Measurements from ENCODE around the gene ZCCHC24. TPM values are rescaled to one million over a fixed set of nuclear protein-coding genes. Genes with fewer than 3 reads are reported as not detected.

ZCCHC24 gene
- total and polyA plus RNA-seq, 2 of the 8 experiments (the other 6 are each of a cell fraction or from before 2014, with no cell fraction given): 3.9 to 6.9 TPM

DNA sequence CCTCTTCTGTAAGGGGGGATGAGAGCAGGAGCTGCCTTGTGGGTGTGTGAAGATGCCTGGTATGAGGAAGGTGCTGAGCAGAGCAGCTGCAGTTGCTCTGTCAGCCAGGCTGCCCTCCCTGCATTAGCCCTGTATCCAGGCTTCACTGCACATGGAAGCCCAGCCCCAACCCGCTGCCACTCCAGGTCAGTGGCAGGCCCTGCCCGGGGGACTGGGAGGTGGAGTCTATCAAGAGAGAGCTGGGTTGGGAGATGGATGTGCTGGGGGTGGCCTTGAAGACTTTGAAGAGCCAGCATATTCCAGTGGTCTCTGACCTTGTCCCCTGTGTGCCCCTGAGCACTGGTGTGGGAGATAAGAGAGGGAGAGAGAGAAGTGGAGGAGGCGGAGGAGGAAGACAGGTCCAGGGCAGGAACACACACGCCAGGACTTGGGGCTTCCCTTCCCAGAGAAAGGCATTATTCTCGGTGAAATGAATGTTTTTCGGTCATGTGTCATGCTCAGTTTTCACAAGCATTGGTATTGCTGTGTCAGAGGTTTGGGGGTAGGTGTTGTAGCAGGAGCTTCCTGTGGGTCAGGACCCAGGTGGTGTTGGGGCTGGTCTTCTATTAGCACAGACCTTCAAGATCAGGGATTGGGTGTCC, 95.5 kb downstream of the ZCCHC24 start:
- H2BK5ac ChIP-seq (ENCODE audit: low read depth, low read length): no peak overlapping the region
- H2BK15ac ChIP-seq (ENCODE audit: low read length): no peak overlapping the region
- peaks cover 26 to 55% (median 43%) of the 10 kb centered on the region in 4 experiments for H3K36me3 ChIP-seq (ENCODE audit: control insufficient read depth in 2 of 4, insufficient read depth in 4 of 4, low read length in 3 of 4)
- no peak overlapping the region for H3K4ac ChIP-seq (replicated peaks; ENCODE audit: insufficient read length, low read depth, low read length)
- no peak overlapping the region for H3K14ac ChIP-seq (ENCODE audit: insufficient read length)
- H3K27ac ChIP-seq (ENCODE audit: low read depth, low read length): no peak overlapping the region
- DNase-seq (ENCODE audit: low read depth in 1 of 2, low spot score in 2 of 2) (no peak), FAIRE-seq (no peak)
- H3K27me3 ChIP-seq (replicated peaks in 1 of 4; ENCODE audit: control insufficient read depth in 3 of 4, extremely low read depth in 1 of 4, insufficient read depth in 3 of 4, low read length in 3 of 4): no peaks in the 10 kb centered on the region
- peaks cover 12 to 19% of the 10 kb centered on the region in 2 experiments for H4K20me1 ChIP-seq (replicated peaks in 1 of 2; ENCODE audit: control insufficient read depth in 1 of 2, insufficient read depth in 2 of 2, low read length in 2 of 2)
- peaks cover 0 to 13% (median 6%) of the 10 kb centered on the region in 4 experiments; a peak in 6 of 7 replicates for H3K4me1 ChIP-seq (replicated peaks in 1 of 4; ENCODE audit: control insufficient read depth in 3 of 4, insufficient read depth in 4 of 4, low read length in 3 of 4)
- no peak overlapping the region for H2AFZ ChIP-seq (ENCODE audit: low read length)
- H2BK120ac ChIP-seq (replicated peaks; ENCODE audit: low read depth, low read length): no peak overlapping the region
- H2AK5ac ChIP-seq (ENCODE audit: low read depth, low read length): no peak overlapping the region
- H4K5ac ChIP-seq (ENCODE audit: insufficient read length, low read depth, low read length): no peak overlapping the region
- TF ChIP-seq ASH2L (IDR thresholded peaks at IDR 0.05; ENCODE audit: low read length) (no peak), SIRT6 (IDR thresholded peaks at IDR 0.05; ENCODE audit: low read length) (no peak)
- POLR2A ChIA-PET (ENCODE audit: partially characterized antibody): no interaction called here
- no peak overlapping the region for H3K4me3 ChIP-seq (ENCODE audit: extremely low read depth in 1 of 4, insufficient read depth in 2 of 4, low read depth in 3 of 4, low read length in 4 of 4)
- no peaks in the 10 kb centered on the region for H3K9me3 ChIP-seq (ENCODE audit: insufficient read depth in 2 of 2, low read depth in 1 of 2, low read length in 1 of 2)
- CTCF ChIA-PET (ENCODE audit: partially characterized antibody): interaction anchor here (1.2 to 5.2 kb wide), 2 partner anchors 51 to 138 kb away, joined by 3 to 18 read pairs; no protein-coding TSS in a partner anchor
- no peak overlapping the region for H3K18ac ChIP-seq (ENCODE audit: extremely low read depth, low read length)
- no peak overlapping the region for H2BK12ac ChIP-seq (ENCODE audit: low read depth, low read length)
- no peak overlapping the region for H2BK20ac ChIP-seq (ENCODE audit: low read length)
- no peak overlapping the region for H3K9ac ChIP-seq (replicated peaks in 1 of 4; ENCODE audit: extremely low read depth in 1 of 4, low read depth in 3 of 4, low read length in 3 of 4)
- no peak overlapping the region for H4K91ac ChIP-seq (replicated peaks; ENCODE audit: insufficient read length, low read length)
- WGBS, 2 experiments (ENCODE audit: extremely low coverage in 1 of 2, insufficient coverage in 1 of 2, insufficient read length in 1 of 2, insufficient replicate concordance in 2 of 2, low coverage in 1 of 2, low lambda C conversion rate in 2 of 2, missing lambda C conversion rate in 1 of 2): 90% methylated on average over 6 of the region's 6 CpGs; no CpG with 5 or more reads in 1 of the 2 experiments
- peaks cover 0 to 11% of the 10 kb centered on the region in 2 experiments; a peak in 1 of 4 replicates for H3K79me2 ChIP-seq (ENCODE audit: control insufficient read depth in 1 of 2, insufficient read depth in 2 of 2, low read length in 2 of 2)
- peaks cover 8% of the 10 kb centered on the region; the same call in 1 of the 2 replicates for H3K23me2 ChIP-seq (ENCODE audit: low read depth, low read length)
- no peak overlapping the region for H3K23ac ChIP-seq (ENCODE audit: insufficient read length)
- peaks cover 15% of the 10 kb centered on the region; the same call in 1 of the 2 replicates for H3K79me1 ChIP-seq (ENCODE audit: low read depth, low read length)
- no peak overlapping the region for H3K4me2 ChIP-seq (ENCODE audit: insufficient read depth in 1 of 2, low read depth in 2 of 2, low read length in 2 of 2)
- no peak overlapping the region for H4K8ac ChIP-seq (ENCODE audit: extremely low read depth, insufficient read depth, low read length)
- no peak overlapping the region for H3K56ac ChIP-seq (replicated peaks; ENCODE audit: insufficient read length, low read depth, low read length)
